GM12801 (cell line): ENCODE results near the gene RCBTB2.

Experiments
- CTCF ChIP-seq: IDR thresholded peaks from one replicate; pipeline ENCODE4 v1.5.1; 2011; ENCODE audit warnings: control low read depth; ENCODE audit not compliant: insufficient read length; ENCODE audit errors: extremely low read depth

The RCBTB2 gene

GRCh38 chr13:48532506-48533499, at the start of gene RCBTB2:
Gene RCBTB2 (minus strand): TSS chr13:48533080. CDS start chr13:48521939, 11,141 bp downstream.
- TF ChIP-seq CTCF = no peak

- no peak for TF ChIP-seq CTCF
These were observed 49.2 kb upstream of the RCBTB2 start for GRCh38 chr13:48582084-48582483.

GRCh38 chr13:48580896-48581295, 48.0 kb upstream of the RCBTB2 start:
- TF ChIP-seq CTCF = no peak

- TF ChIP-seq CTCF = no peak
These were observed 47.4 kb upstream of the RCBTB2 start for GRCh38 chr13:48580185-48580803.

GRCh38 chr13:48579165-48579918, 46.5 kb upstream of the RCBTB2 start:
- no peak for TF ChIP-seq CTCF

- no peak for TF ChIP-seq CTCF
These were observed 45.8 kb upstream of the RCBTB2 start for GRCh38 chr13:48578516-48579164.

- TF ChIP-seq CTCF = no peak
These were observed 43.6 kb upstream of the RCBTB2 start for GRCh38 chr13:48576448-48577010.
